NCI-H345 (cell line): ENCODE results near the gene RAVER1.
"Not testable (repeated sequence)": the region's sequence is repeated elsewhere in the genome, so short reads cannot be mapped to it uniquely, and the experiment has no call there.

Experiments used
- DNase-seq: peaks from one replicate; lab custom pipeline; 2025; lab: John Stamatoyannopoulos, UW

The RAVER1 gene

DNA sequence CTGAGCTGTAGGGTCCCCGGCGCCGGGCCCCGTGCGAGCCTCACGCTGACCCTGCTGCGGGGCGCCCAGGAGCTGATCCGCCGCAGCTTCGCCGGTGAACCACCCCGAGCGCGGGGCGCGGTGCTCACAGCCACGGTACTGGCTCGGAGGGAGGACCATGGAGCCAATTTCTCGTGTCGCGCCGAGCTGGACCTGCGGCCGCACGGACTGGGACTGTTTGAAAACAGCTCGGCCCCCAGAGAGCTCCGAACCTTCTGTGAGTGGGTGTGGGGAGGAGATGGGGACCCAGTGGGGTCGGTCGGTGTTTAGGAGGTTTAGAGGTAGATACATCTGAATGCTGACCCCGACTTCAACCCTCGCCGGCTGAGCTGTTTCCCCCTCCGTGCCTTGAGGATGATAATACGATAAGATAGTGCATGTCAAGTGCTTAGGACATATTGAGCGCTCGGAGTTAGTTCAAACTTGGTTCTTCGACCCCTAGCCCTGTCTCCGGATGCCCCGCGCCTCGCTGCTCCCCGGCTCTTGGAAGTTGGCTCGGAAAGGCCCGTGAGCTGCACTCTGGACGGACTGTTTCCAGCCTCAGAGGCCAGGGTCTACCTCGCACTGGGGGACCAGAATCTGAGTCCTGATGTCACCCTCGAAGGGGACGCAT lies 41.6 kb downstream of the RAVER1 start:
- DNase-seq: no peak

DNA sequence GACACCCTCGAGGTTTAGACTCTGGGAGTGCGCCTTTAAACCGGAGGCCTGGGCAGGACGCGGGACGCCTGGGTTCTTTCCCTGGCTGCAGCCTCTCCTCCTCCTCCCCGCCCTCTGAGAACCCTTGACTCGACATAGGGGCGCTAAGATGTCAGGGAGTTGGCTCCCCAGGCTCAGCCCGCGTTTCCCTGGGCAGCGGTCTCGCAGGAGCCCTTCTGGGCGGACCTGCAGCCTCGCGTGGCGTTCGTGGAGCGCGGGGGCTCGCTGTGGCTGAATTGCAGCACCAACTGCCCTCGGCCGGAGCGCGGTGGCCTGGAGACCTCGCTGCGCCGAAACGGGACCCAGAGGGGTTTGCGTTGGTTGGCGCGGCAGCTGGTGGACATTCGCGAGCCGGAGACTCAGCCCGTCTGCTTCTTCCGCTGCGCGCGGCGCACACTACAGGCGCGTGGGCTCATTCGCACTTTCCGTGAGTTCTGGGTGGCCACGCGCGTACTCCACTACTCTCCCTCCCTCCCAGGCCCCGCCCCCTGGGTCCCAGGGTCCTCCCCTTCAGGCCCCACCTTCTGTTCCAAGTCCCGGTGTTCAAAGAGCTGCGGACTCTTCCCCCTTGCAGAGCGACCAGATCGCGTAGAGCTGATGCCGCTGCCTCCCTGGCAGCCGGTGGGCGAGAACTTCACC lies 42.3 kb downstream of the RAVER1 start:
- peak; percentile 21 for DNase-seq

DNA sequence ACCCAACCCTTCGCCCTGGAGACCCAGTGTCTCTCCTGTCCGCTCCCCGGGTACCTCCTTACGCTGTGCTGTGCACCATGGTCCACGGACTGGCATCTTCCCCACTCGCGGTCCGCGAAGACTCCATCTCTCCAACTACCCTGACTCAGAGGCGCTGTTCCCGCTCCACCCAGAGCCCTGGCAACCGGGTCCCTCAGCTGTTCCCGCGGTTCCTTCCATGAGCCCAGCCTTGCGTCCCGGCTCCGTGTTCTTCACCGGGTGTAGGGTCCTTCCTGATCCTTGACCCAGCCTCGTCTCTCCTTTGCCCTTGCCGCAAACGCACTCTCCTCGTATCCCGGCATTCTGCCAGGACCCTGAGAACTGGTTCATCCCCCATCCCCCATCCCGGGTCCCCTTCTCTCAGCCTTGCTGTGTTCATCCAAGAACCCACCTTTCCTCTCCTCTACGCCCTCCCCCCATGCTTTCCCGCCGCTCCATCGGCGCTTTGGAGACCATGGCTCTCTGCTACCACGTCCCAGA lies 42.9 kb downstream of the RAVER1 start:
- DNase-seq: no peak

DNA sequence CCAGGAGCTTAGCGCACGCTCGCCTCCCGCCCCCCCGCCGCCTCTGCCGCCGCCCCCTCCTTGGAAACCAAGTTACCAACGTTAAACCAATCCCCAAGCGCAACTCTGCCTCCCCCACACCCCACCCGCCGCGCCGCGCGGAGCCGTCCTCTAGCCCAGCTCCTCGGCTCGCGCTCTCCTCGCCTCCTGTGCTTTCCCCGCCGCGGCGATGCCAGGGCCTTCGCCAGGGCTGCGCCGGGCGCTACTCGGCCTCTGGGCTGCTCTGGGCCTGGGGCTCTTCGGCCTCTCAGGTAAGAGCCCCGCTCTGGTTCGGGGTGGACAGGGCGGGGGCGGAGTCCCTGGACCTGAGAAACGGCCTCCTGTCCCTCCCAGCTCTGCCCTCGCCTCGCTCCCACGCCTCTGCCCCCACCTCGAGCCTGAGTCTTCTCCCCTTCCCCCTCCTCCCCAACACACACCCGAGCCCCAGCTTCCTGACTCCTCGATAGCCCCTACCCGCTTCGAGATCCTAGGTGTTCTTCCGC lies 43.4 kb downstream of the RAVER1 start, which contains the start of gene ICAM5:
Gene ICAM5, plus strand, starts transcription at position 117 of the 521 bp plus-strand sequence. Its CDS starts 92 bp downstream, at position 209.
- peak; percentile 17 for DNase-seq

DNA sequence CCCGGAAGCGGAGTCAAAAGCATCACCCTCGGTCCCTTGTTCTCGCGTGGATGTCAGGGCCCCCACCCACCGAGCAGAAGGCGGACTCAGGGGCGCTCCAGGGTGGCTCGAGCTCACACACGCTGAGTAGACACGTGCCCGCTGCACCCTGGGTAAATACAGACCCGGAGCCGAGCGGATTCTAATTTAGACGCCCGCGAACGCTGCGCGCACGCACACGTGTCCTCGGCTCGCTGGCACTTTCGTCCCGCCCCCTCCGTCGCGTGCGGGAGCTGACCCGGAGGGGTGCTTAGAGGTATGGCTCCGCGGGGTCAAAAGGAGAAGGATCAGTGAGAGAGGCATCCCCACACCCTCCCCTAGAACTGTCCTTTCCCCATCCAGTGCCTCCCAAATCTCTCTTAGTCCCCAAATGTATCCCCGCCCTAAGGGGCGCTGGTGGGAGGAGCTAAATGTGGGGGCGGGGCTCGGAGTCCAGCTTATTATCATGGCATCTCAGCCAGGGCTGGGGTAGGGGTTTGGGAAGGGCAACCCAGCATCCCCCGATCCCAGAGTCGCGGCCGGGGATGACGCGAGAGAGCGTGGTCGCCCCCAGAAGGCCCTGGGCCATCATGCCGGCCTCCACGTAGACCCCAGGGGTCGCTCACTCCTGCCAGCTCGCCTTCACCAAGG lies 44.0 kb downstream of the RAVER1 start:
- peak; percentile 73 for DNase-seq

DNA sequence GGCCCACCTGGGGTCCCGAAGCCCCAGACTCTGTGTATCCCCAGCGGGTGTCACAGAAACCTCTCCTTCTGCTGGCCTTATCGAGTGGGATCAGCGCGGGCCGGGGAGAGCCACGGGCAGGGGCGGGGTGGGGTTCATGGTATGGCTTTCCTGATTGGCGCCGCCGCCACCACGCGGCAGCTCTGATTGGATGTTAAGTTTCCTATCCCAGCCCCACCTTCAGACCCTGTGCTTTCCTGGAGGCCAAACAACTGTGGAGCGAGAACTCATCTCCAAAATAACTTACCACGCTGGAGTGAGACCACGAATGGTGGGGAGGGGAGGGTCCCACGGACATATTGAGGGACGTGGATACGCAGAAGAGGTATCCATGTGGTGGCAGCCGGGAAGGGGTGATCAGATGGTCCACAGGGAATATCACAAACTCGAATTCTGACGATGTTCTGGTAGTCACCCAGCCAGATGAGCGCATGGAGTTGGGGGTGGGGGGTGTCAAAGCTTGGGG lies 44.6 kb downstream of the RAVER1 start:
- DNase-seq: peak; percentile 7

DNA sequence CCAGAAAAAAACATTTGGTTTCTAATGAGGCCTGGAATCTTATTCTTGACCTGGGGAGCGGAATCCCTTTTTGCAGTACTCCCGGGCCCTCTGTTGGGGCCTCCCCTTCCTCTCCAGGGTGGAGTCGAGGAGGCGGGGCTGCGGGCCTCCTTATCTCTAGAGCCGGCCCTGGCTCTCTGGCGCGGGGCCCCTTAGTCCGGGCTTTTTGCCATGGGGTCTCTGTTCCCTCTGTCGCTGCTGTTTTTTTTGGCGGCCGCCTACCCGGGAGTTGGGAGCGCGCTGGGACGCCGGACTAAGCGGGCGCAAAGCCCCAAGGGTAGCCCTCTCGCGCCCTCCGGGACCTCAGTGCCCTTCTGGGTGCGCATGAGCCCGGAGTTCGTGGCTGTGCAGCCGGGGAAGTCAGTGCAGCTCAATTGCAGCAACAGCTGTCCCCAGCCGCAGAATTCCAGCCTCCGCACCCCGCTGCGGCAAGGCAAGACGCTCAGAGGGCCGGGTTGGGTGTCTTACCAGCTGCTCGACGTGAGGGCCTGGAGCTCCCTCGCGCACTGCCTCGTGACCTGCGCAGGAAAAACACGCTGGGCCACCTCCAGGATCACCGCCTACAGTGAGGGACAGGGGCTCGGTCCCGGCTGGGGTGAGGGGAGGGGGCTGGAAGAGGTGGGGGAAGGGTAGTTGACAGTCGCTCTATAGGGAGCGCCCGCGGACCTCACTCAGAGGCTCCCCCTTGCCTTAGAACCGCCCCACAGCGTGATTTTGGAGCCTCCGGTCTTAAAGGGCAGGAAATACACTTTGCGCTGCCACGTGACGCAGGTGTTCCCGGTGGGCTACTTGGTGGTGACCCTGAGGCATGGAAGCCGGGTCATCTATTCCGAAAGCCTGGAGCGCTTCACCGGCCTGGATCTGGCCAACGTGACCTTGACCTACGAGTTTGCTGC lies 46.3 kb downstream of the RAVER1 start, which contains the start of gene ICAM4:
Gene ICAM4, plus strand, starts transcription at position 153 of the 935 bp plus-strand sequence. Its CDS starts 58 bp downstream, at position 211.
- DNase-seq: no peak

DNA sequence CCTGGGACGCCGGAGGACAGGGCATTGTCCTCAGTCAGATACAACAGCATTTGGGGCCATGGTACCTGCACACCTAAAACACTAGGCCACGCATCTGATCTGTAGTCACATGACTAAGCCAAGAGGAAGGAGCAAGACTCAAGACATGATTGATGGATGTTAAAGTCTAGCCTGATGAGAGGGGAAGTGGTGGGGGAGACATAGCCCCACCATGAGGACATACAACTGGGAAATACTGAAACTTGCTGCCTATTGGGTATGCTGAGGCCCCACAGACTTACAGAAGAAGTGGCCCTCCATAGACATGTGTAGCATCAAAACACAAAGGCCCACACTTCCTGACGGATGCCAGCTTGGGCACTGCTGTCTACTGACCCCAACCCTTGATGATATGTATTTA lies 47.9 kb downstream of the RAVER1 start:
- DNase-seq: no peak

DNA sequence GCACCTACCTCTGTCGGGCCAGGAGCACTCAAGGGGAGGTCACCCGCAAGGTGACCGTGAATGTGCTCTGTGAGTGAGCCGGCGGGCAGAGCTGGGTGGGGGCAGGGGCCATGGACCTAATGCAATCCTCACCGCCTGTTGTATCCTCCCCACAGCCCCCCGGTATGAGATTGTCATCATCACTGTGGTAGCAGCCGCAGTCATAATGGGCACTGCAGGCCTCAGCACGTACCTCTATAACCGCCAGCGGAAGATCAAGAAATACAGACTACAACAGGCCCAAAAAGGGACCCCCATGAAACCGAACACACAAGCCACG lies 48.4 kb downstream of the RAVER1 start:
- DNase-seq: no peak

DNA sequence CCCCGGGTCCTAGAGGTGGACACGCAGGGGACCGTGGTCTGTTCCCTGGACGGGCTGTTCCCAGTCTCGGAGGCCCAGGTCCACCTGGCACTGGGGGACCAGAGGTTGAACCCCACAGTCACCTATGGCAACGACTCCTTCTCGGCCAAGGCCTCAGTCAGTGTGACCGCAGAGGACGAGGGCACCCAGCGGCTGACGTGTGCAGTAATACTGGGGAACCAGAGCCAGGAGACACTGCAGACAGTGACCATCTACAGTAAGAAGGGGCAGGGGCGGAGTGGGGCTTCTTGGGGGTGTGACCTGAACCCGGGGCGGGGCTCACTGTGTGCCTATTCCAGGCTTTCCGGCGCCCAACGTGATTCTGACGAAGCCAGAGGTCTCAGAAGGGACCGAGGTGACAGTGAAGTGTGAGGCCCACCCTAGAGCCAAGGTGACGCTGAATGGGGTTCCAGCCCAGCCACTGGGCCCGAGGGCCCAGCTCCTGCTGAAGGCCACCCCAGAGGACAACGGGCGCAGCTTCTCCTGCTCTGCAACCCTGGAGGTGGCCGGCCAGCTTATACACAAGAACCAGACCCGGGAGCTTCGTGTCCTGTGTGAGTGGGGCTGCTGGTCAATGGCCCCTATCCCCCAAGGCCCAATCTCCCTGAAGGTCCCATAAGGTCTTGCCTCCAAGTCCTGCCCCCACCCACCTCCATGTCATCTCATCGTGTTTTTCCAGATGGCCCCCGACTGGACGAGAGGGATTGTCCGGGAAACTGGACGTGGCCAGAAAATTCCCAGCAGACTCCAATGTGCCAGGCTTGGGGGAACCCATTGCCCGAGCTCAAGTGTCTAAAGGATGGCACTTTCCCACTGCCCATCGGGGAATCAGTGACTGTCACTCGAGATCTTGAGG lies 49.0 kb downstream of the RAVER1 start:
- DNase-seq: no peak

DNA sequence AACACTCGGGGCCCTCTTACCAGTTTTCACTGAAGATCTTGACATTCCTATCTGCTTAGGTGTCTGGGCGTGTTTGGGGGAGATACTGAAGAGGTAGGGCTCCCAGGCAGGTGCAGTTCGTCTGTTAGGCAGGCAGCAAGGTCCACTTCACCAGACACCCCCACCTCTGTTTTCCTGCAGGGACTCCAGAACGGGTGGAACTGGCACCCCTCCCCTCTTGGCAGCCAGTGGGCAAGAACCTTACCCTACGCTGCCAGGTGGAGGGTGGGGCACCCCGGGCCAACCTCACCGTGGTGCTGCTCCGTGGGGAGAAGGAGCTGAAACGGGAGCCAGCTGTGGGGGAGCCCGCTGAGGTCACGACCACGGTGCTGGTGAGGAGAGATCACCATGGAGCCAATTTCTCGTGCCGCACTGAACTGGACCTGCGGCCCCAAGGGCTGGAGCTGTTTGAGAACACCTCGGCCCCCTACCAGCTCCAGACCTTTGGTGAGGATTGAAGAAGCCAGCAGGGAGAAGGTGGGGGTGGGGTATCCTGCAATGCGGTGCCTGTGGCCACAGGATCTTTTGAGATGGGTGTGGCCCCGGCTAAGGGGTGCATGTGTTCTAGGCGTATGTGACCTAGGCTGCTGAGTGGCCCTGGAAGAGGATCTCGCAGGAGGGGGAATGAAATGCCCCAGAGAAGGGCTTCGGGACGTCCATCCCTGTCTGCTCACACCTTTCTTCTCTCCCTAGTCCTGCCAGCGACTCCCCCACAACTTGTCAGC lies 49.8 kb downstream of the RAVER1 start:
- DNase-seq: no peak

DNA sequence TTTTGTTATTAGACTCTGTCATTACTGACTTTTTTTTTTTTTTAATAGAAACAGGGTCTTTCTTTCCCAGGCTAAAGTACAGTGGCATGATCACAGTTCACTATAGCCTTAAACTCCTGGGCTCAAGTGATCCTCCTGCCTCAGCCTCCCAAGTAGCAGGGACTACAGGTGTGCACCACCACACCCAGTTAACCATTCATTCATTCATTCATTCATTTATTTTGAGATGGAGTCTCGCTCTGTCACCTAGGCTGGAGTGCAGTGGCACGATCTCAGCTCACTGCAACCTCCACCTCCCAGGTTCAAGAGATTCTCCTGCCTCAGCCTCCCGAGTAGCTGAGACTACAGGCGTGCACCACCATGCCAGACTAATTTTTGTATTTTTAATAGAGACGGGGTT lies 51.3 kb downstream of the RAVER1 start:
- not testable (repeated sequence) for DNase-seq

DNA sequence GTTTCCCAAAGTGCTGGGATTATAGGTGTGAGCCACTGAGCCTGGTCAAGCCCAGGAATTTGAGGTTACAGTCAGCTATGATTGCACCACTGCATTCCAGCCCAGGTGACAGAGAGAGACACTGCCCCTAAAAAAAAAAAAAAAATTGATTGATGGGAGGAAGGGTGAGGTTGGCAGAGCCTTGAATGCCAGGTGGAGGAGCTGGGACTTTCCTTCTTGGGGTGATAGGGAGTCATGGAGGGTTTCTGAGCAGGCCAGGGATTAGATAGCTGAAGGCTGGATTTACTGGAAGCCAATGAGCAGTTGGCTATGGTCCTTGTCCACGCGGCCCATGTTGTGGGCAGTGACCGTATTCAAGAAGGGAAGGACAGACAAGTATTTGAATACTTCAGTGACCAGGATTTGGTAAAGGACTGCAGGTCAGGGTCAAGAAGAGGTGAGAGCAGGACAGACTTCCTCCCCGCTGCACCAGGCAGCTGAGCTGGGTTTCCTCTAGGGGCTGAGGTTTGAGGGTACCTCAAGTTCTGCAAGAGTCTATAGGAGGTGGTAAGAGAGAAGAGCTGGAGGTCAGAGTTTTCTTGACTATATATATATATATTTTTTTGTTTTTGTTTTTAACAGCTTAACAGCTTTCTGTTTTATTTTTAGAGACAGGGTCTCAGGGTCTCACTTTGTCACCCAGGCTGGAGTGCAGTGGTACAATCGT lies 53.4 kb downstream of the RAVER1 start:
- DNase-seq: no peak

DNA sequence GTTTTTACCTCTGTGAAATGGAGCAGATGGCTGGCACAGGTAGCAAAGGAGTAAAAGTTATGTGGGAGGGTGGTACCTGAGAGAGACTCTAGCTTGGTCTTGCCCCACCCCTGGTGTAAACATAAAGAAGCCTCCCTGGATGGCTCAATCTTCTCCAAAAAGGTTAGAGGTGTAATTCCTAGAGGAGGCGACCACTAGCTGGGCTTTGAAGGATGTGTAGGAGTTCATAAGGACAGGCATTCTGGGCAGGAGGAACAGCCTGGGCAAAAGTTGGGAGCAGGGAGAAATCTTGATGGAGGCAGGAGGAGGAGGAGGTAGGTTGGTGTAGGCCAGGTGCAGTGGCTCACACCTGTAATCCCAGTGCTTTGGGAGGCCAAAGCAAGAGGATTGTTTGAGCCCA lies 54.4 kb downstream of the RAVER1 start:
- no peak for DNase-seq

DNA sequence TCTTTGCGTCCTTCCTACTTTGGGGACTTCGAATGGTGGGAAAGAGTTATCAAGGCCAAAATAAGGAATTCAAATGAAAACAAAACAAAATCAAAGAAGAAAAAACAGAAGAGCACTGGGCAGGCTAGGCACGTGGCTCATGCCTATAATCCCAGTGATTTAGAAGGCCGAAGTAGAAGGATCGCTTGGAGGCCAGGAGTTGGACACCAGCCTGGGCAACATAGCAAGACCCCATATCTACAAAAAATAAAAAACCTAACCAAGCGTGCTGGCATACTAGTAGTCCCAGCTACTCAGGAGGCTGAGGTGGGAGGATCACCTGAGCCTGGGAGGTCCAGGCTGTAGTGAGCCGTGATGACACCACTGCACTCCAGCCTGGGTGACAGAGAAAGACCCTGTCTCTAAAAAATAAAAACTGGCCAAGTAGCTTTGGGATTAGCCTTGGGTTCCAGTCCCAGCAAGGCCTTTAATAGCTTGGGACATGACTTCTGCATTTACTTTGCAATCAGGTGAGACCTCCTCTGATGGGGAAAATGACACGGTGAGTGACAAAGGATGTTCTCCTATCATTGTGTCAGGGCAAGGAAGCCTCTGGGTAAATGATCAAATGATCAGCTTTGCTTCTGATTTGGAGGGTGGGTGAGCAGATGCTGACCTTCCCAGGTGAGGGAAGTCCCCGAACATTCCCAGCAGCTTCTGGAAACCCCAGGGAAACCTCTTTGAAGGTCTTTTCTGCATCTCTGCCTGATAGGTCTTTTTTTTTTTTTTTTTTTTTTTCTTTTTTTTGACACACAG lies 55.3 kb downstream of the RAVER1 start:
- no peak for DNase-seq

DNA sequence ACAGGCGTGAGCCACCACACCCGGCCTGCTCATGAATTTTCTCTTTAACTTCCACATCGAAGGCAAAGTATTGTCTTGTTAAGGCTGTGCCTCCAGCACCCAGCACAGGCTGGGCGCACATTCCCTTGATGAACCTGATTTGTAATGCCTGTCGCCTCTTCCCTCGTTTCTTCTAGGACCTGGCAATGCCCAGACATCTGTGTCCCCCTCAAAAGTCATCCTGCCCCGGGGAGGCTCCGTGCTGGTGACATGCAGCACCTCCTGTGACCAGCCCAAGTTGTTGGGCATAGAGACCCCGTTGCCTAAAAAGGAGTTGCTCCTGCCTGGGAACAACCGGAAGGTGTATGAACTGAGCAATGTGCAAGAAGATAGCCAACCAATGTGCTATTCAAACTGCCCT lies 58.7 kb downstream of the RAVER1 start:
- no peak for DNase-seq

DNA sequence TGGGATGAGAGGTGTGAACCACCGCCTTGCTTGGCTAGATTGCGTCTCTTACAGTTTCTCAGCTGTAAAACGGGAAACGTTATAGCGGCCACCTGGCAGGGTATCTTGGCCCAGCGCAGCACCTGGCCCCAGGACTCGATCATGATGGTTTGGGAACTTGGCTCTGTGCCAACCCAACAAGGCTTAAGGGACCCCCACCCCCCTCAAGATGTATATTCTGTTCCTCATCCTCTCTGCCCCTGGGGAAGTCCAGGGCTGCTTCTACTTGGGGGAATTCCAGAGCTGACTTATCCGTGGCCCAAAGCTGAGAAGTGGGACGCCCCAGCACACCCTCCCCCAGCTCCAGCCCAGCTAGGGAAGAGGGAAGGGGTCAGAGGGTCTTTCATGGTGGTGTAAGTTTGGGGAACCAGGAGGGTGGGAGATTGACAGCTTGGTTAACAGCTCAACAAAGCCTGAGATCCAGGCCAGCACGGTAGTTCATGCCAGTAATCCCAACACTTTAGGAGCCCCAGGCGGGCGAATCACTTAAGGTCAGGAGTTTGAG lies 61.7 kb downstream of the RAVER1 start:
- DNase-seq: no peak
